ENCODE results near the gene THAP4. TPM values are rescaled to one million over a fixed set of nuclear protein-coding genes. Genes with fewer than 3 reads are reported as not detected.

Gene THAP4
- polyA plus RNA-seq, 1 of the 3 experiments (the other 2 are of a cell fraction), result 64.7 TPM

DNA sequence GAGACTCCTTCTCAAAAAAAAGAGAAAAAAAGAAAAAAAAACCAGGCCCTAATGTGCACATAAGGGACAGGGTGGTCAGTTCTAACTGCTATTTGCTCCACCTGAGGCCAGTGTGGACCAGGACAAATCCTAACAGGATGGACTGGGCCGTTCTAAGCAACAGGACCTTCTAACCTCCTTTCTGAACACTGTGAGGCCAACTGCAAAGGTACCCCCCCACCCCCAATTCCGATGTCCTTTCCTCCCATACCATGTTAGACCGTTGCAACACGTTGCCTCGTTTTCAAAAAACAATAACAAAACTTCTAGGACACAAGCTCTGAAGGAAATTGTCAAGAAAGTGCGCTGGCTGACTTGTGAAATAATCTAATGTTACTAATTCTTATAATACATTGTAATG, 1.2 kb downstream of the THAP4 start:
- peaks cover 3 to 20% of the 10 kb centered on the region in 2 experiments for H3K4me1 ChIP-seq (ENCODE audit: control insufficient read depth in 1 of 2, insufficient read depth in 2 of 2, low read depth in 1 of 2, low read length in 1 of 2)
- TF ChIP-seq TAF1 (IDR thresholded peaks at IDR 0.05; ENCODE audit: borderline replicate concordance, low read depth, low read length) (no peak), RCOR1 (IDR thresholded peaks at IDR 0.05; ENCODE audit: low read length) (no peak), RAD21 (IDR thresholded peaks at IDR 0.05; ENCODE audit: low read length) (no peak), ELF1 (IDR thresholded peaks at IDR 0.05) (no peak), NRF1 (IDR thresholded peaks at IDR 0.05; ENCODE audit: low read depth, low read length) (no peak), GABPA (IDR thresholded peaks at IDR 0.05; ENCODE audit: low read depth) (no peak)
- TF ChIP-seq, protein P1, sequence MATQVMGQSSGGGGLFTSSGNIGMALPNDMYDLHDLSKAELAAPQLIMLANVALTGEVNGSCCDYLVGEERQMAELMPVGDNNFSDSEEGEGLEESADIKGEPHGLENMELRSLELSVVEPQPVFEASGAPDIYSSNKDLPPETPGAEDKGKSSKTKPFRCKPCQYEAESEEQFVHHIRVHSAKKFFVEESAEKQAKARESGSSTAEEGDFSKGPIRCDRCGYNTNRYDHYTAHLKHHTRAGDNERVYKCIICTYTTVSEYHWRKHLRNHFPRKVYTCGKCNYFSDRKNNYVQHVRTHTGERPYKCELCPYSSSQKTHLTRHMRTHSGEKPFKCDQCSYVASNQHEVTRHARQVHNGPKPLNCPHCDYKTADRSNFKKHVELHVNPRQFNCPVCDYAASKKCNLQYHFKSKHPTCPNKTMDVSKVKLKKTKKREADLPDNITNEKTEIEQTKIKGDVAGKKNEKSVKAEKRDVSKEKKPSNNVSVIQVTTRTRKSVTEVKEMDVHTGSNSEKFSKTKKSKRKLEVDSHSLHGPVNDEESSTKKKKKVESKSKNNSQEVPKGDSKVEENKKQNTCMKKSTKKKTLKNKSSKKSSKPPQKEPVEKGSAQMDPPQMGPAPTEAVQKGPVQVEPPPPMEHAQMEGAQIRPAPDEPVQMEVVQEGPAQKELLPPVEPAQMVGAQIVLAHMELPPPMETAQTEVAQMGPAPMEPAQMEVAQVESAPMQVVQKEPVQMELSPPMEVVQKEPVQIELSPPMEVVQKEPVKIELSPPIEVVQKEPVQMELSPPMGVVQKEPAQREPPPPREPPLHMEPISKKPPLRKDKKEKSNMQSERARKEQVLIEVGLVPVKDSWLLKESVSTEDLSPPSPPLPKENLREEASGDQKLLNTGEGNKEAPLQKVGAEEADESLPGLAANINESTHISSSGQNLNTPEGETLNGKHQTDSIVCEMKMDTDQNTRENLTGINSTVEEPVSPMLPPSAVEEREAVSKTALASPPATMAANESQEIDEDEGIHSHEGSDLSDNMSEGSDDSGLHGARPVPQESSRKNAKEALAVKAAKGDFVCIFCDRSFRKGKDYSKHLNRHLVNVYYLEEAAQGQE (IDR thresholded peaks at IDR 0.05; ENCODE audit: low read depth, low read length), result no peak
- no peak overlapping the region for H2AFZ ChIP-seq (ENCODE audit: low read depth)
- H3K4me2 ChIP-seq, result peak overlapping the region; percentile 98
- peak overlapping the region; percentile 78; the same call in 1 of the 2 replicates for H3K9ac ChIP-seq
- ChIA-PET POLR2A (no interaction called here), CTCF (interaction anchor here (0.6 to 1.0 kb wide), 3 partner anchors 23 to 1148 kb away, joined by 3 read pairs; no protein-coding TSS in a partner anchor)
- H3K79me2 ChIP-seq (ENCODE audit: insufficient read depth), result peaks cover 90% of the 10 kb centered on the region
- peaks cover 46% of the 10 kb centered on the region for H4K20me1 ChIP-seq (ENCODE audit: insufficient read depth)
- H3K27me3 ChIP-seq (ENCODE audit: insufficient read depth), result no peaks in the 10 kb centered on the region
- H3K4me3 ChIP-seq (ENCODE audit: low read depth in 2 of 2, low read length in 1 of 2), result peak overlapping the region; percentile 92 to 96
- peaks cover 23 to 36% of the 10 kb centered on the region in 2 experiments for H3K36me3 ChIP-seq (replicated peaks in 1 of 2; ENCODE audit: control insufficient read depth in 1 of 2, insufficient read depth in 2 of 2, low read length in 1 of 2)
- no peak for DNase-seq
- H3F3A ChIP-seq (replicated peaks; ENCODE audit: insufficient read depth), result peaks cover 4% of the 10 kb centered on the region
- peak overlapping the region in 1 of 2 experiments; percentile 50; a peak in 1 of 4 replicates for H3K27ac ChIP-seq (ENCODE audit: low read depth in 2 of 2, low read length in 1 of 2)
- H3K9me2 ChIP-seq, result no peaks in the 10 kb centered on the region
- H3K9me3 ChIP-seq, result no peaks in the 10 kb centered on the region
- WGBS (ENCODE audit: low lambda C conversion rate), result 31% methylated on average over 6 of the region's 6 CpGs

GRCh38 chr2:241633561-241633960, 3.4 kb downstream of the THAP4 start:
- no peak overlapping the region for H3K27ac ChIP-seq (ENCODE audit: low read depth in 2 of 2, low read length in 1 of 2)
- ChIA-PET CTCF (interaction anchor here (1.0 to 1.9 kb wide), 2 partner anchors 26 to 245 kb away, joined by 3 to 7 read pairs; no protein-coding TSS in a partner anchor), POLR2A (interaction anchor here (0.6 kb wide), 1 partner anchor 17 kb away, joined by 4 read pairs; no protein-coding TSS in a partner anchor)
- H3K4me3 ChIP-seq (ENCODE audit: low read depth in 2 of 2, low read length in 1 of 2), result no peak overlapping the region
- peaks cover 24% of the 10 kb centered on the region for H4K20me1 ChIP-seq (ENCODE audit: insufficient read depth)
- peaks cover 4% of the 10 kb centered on the region for H3F3A ChIP-seq (replicated peaks; ENCODE audit: insufficient read depth)
- H2AFZ ChIP-seq (ENCODE audit: low read depth), result no peak overlapping the region
- TF ChIP-seq TCF12 (IDR thresholded peaks at IDR 0.05) (no peak), SIN3A (IDR thresholded peaks at IDR 0.05; ENCODE audit: borderline replicate concordance, low read depth, low read length) (no peak), FOXJ3 (CRISPR knock-in tag; IDR thresholded peaks at IDR 0.05) (no peak), FOXM1 (IDR thresholded peaks at IDR 0.05; ENCODE audit: low read depth) (no peak), GABPA (IDR thresholded peaks at IDR 0.05; ENCODE audit: low read depth) (no peak), POLR2AphosphoS5 (IDR thresholded peaks at IDR 0.05; ENCODE audit: low read depth, low read length) (no peak), RXRA (IDR thresholded peaks at IDR 0.05; ENCODE audit: borderline replicate concordance, low read depth) (no peak), RAD21 (IDR thresholded peaks at IDR 0.05; ENCODE audit: low read length) (no peak), EZH2phosphoT487 (IDR thresholded peaks at IDR 0.05; ENCODE audit: borderline replicate concordance, low read depth) (no peak)
- TF ChIP-seq, protein P1 (IDR thresholded peaks at IDR 0.05; ENCODE audit: low read depth, low read length), result no peak
- TF ChIP-seq, protein P2, sequence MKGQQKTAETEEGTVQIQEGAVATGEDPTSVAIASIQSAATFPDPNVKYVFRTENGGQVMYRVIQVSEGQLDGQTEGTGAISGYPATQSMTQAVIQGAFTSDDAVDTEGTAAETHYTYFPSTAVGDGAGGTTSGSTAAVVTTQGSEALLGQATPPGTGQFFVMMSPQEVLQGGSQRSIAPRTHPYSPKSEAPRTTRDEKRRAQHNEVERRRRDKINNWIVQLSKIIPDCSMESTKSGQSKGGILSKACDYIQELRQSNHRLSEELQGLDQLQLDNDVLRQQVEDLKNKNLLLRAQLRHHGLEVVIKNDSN (IDR thresholded peaks at IDR 0.05; ENCODE audit: borderline replicate concordance, low read depth), result no peak
- TF ChIP-seq, protein P3, sequence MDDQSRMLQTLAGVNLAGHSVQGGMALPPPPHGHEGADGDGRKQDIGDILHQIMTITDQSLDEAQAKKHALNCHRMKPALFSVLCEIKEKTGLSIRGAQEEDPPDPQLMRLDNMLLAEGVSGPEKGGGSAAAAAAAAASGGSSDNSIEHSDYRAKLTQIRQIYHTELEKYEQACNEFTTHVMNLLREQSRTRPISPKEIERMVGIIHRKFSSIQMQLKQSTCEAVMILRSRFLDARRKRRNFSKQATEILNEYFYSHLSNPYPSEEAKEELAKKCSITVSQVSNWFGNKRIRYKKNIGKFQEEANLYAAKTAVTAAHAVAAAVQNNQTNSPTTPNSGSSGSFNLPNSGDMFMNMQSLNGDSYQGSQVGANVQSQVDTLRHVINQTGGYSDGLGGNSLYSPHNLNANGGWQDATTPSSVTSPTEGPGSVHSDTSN (IDR thresholded peaks at IDR 0.05), result no peak
- no peaks in the 10 kb centered on the region for H3K9me2 ChIP-seq
- no peak overlapping the region for H3K9ac ChIP-seq
- H3K79me2 ChIP-seq (ENCODE audit: insufficient read depth), result peaks cover 90% of the 10 kb centered on the region
- H3K9me3 ChIP-seq, result no peaks in the 10 kb centered on the region
- H3K27me3 ChIP-seq (ENCODE audit: insufficient read depth), result no peaks in the 10 kb centered on the region
- H3K4me2 ChIP-seq, result no peak overlapping the region
- H3K4me1 ChIP-seq (ENCODE audit: control insufficient read depth in 1 of 2, insufficient read depth in 2 of 2, low read depth in 1 of 2, low read length in 1 of 2), result peaks cover 0 to 9% of the 10 kb centered on the region in 2 experiments
- no peak for DNase-seq
- peaks cover 25 to 28% of the 10 kb centered on the region in 2 experiments for H3K36me3 ChIP-seq (replicated peaks in 1 of 2; ENCODE audit: control insufficient read depth in 1 of 2, insufficient read depth in 2 of 2, low read length in 1 of 2)
- 94% methylated on average over 11 of the region's 17 CpGs for WGBS (ENCODE audit: low lambda C conversion rate)
